HG02610 (cell line): ENCODE data around the gene HHIPL1.

Experiments used
- ATAC-seq: cut with Tn5 transposase; IDR thresholded peaks from one replicate; pipeline ENCODE4 v1.9.1; 2021; ENCODE audit warnings: mild to moderate bottlenecking, moderate library complexity; ENCODE audit not compliant: unreplicated experiment

The HHIPL1 gene

GRCh38 chr14:99686557-99687283 lies 41.8 kb downstream of the HHIPL1 start:
- ATAC-seq, result no peak

- no peak for ATAC-seq
Measured at GRCh38 chr14:99687284-99688209, 42.6 kb downstream of the HHIPL1 start.

GRCh38 chr14:99688210-99688581 lies 43.3 kb downstream of the HHIPL1 start:
- no peak for ATAC-seq

- no peak for ATAC-seq
Measured at GRCh38 chr14:99688629-99689028, 43.7 kb downstream of the HHIPL1 start.

GRCh38 chr14:99689266-99690236 lies 44.6 kb downstream of the HHIPL1 start:
- no peak for ATAC-seq

- no peak for ATAC-seq
Measured at GRCh38 chr14:99690636-99691035, 45.7 kb downstream of the HHIPL1 start.

GRCh38 chr14:99691111-99691885 lies 46.4 kb downstream of the HHIPL1 start:
- no peak for ATAC-seq

GRCh38 chr14:99693918-99694317 lies 49.0 kb downstream of the HHIPL1 start:
- ATAC-seq, result no peak

- ATAC-seq, result no peak
Measured at GRCh38 chr14:99696929-99697328, 52.0 kb downstream of the HHIPL1 start.

- ATAC-seq, result no peak
Measured at GRCh38 chr14:99698236-99698635, 53.3 kb downstream of the HHIPL1 start.

- ATAC-seq, result no peak
Measured at GRCh38 chr14:99698642-99699041, 53.7 kb downstream of the HHIPL1 start.

GRCh38 chr14:99699085-99699760 lies 54.3 kb downstream of the HHIPL1 start:
- ATAC-seq, result no peak

GRCh38 chr14:99699861-99700260 lies 54.9 kb downstream of the HHIPL1 start:
- no peak for ATAC-seq

GRCh38 chr14:99700379-99700778 lies 55.5 kb downstream of the HHIPL1 start:
- ATAC-seq, result no peak

GRCh38 chr14:99701260-99701659 lies 56.3 kb downstream of the HHIPL1 start:
- ATAC-seq, result no peak

- no peak for ATAC-seq
Measured at GRCh38 chr14:99702115-99702514, 57.2 kb downstream of the HHIPL1 start.

GRCh38 chr14:99703381-99703780 lies 58.5 kb downstream of the HHIPL1 start:
- no peak for ATAC-seq

GRCh38 chr14:99704037-99704436 lies 59.1 kb downstream of the HHIPL1 start:
- no peak for ATAC-seq

GRCh38 chr14:99706107-99706900 lies 61.4 kb downstream of the HHIPL1 start:
- no peak for ATAC-seq
